ENCODE measurements around the gene KCNQ2.

KCNQ2 gene

DNA sequence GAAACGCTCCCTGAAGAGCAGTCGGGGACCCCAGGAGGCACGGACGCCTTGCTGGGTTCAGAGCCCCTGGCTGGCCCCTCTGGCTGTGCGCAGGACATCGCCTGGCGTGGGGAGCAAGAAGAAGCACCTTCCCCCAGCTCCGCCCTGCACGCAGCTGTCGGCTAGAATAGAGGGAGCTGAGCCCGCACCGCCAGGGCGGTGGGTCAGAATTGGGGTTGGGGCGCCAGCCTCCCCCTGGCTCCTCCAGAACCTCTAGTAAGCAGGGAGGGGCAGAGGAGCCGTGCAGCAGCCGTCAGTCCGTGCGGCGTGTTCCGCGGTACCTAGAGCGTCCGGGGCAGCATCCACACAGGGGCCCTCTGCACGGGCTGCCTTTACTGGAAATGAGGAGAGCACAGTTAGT, 53.2 kb downstream of the KCNQ2 start:
- TF ChIP-seq, protein P1, sequence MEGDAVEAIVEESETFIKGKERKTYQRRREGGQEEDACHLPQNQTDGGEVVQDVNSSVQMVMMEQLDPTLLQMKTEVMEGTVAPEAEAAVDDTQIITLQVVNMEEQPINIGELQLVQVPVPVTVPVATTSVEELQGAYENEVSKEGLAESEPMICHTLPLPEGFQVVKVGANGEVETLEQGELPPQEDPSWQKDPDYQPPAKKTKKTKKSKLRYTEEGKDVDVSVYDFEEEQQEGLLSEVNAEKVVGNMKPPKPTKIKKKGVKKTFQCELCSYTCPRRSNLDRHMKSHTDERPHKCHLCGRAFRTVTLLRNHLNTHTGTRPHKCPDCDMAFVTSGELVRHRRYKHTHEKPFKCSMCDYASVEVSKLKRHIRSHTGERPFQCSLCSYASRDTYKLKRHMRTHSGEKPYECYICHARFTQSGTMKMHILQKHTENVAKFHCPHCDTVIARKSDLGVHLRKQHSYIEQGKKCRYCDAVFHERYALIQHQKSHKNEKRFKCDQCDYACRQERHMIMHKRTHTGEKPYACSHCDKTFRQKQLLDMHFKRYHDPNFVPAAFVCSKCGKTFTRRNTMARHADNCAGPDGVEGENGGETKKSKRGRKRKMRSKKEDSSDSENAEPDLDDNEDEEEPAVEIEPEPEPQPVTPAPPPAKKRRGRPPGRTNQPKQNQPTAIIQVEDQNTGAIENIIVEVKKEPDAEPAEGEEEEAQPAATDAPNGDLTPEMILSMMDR (conservative IDR thresholded peaks at IDR 0.05; ENCODE audit: control insufficient read depth, insufficient read depth, low read depth, low read length): no peak
- DNase-seq (ENCODE audit: low read depth): no peak
- H3K4me3 ChIP-seq (ENCODE audit: control insufficient read depth, low read depth, low read length): no peak overlapping the region

DNA sequence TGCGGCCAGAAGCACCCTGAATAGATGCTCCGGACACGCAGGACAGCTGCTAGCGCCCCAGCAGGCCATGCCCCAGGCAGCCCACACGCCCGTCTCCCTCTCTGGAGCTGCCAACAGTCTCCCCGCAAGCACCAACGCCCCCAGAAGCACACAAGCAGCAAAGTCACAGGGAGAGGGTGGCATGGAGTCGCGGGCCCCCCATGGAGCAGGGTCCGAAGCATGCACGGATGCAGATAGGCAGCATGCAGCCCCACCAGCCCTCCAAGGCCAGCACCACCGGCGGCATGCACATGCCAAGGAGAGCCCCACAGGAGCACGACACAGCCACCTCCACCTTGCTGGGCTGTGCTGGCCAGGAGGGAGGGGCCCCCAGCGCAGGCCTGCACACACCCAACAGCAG, 53.8 kb downstream of the KCNQ2 start:
- no peak for DNase-seq (ENCODE audit: low read depth)
- TF ChIP-seq, protein P1 (conservative IDR thresholded peaks at IDR 0.05; ENCODE audit: control insufficient read depth, insufficient read depth, low read depth, low read length): no peak
- no peak overlapping the region for H3K4me3 ChIP-seq (ENCODE audit: control insufficient read depth, low read depth, low read length)

DNA sequence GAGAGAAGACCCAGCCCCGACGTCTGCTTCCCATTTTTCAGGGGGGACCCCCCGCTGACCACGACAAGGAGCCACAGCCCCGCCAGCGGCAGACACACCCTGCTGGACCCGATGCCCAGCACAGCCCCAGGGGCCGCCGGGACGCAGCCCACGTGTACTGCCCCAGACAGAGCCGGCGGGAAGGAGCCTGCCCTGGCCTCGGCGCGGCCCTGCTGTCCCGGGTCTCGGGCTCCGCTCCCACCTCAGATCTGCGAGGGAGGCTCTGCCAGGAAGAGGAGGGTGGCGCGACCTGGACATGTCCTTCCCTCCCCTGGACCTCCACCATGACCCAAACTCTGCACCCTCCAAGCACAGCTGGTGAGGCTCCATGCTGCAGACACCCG, 54.7 kb downstream of the KCNQ2 start:
- H3K4me3 ChIP-seq (ENCODE audit: control insufficient read depth, low read depth, low read length): no peak overlapping the region
- DNase-seq (ENCODE audit: low read depth): no peak
- TF ChIP-seq, protein P1 (conservative IDR thresholded peaks at IDR 0.05; ENCODE audit: control insufficient read depth, insufficient read depth, low read depth, low read length): no peak

DNA sequence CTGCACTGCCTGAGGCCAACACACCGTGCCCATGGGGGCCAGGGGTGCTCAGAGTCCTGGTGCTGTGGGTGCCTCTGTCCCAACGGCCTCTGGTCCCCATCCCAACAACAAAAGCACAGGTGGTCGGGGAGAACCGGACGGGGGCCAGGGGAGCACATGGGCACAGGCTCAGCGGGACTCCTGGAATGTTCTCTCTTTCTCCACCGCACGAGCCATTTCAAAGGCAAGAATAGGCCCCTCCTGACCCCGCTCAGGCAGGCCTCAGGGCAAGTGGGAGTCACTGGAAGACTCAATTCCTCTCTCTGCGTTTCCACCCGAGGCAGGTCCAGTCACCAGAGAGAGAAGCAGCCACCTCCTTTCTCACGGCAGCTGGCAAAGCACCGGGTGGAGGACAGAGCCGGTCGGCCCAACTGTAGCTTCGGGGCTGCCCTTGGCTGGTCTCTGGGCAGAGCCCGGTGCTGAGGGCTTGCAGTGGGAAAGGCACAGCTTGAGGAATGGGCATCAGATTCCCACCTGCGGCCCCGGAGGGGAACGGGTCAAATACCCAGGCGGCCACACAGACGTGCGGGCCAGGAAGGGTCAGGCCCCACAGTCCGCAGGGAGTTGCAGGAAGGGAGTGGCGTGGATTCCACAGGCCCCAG, 55.2 kb downstream of the KCNQ2 start:
- H3K4me3 ChIP-seq (ENCODE audit: control insufficient read depth, low read depth, low read length): no peak overlapping the region
- TF ChIP-seq, protein P1 (conservative IDR thresholded peaks at IDR 0.05; ENCODE audit: control insufficient read depth, insufficient read depth, low read depth, low read length): no peak
- DNase-seq (ENCODE audit: low read depth): no peak

DNA sequence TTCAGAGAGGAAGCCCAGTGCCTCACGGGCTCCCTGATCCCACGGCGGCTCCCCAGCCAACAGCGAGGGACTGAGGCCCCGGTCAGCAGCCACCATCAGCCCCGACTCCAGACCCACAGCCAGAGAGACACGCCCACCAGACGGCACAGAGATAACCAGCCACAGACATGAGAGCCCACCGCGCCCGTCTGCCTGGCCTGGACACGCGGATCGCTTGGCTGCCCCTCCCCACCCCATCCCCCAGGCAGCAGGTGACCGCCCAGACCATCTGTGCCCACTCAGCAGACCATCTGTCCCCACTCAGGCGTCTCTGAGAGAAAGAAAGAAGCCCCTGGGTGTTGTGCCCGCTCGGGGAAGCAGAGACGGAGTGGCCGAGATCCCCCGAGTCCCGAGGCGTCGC, 55.8 kb downstream of the KCNQ2 start:
- H3K4me3 ChIP-seq (ENCODE audit: control insufficient read depth, low read depth, low read length): no peak overlapping the region
- TF ChIP-seq, protein P1 (conservative IDR thresholded peaks at IDR 0.05; ENCODE audit: control insufficient read depth, insufficient read depth, low read depth, low read length): no peak
- DNase-seq (ENCODE audit: low read depth): no peak

DNA sequence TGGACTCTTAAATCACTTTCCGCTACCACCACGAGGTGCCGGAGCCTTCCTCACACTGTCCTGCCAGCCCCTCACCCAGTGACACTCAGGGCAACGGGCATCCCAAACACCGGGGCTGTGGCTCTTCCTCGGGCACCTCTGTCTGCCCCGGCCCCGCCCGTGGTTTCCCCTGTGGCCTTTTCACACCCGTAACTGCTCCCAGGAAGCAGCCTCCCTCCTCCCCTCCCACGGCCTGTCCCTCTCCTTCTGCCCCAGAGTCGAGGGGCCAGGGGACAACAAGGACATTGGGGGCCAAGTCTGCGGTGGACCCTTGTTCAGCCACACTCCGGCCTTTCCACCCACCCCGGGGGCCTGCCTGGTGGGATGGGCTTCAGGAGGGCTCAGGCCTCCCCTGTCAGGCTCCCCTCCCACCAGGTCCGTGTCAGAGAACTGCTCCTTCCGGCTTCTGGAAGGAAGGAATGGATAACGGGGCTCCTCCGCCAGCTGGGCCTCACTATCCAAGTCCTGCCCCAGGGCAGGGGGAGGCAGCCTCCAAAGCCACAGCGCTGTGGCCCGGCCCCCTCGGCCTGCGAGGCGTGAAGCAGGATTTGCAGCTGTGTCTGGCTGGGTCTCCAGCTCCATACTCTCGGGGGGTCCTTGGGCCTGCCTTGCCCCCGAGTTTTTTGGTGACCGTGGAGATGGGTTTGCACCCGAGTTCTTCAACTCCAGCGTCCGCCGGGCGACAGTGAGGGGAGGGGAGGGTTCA, 56.6 kb downstream of the KCNQ2 start:
- TF ChIP-seq, protein P1 (conservative IDR thresholded peaks at IDR 0.05; ENCODE audit: control insufficient read depth, insufficient read depth, low read depth, low read length): no peak
- no peak overlapping the region for H3K4me3 ChIP-seq (ENCODE audit: control insufficient read depth, low read depth, low read length)
- no peak for DNase-seq (ENCODE audit: low read depth)

Measured in fibroblast of mammary gland (primary cell).